ENCODE results near the gene DDX31.

The DDX31 gene

GRCh38 chr9:132672413-132672690 is 2.6 kb upstream of the DDX31 start:
- DNase-seq: no peak

- DNase-seq: no peak
Measured at GRCh38 chr9:132671620-132672412, 2.0 kb upstream of the DDX31 start.

GRCh38 chr9:132670457-132671391 is 941 bp upstream of the DDX31 start, which contains the start of gene GTF3C4:
Gene GTF3C4 (plus strand): TSS chr9:132670464. CDS start chr9:132670599, 135 bp downstream.
- DNase-seq: no peak

GRCh38 chr9:132669319-132669697 is 475 bp downstream of the DDX31 start:
- DNase-seq: no peak

- DNase-seq: no peak
Measured at GRCh38 chr9:132663851-132664250, 5.9 kb downstream of the DDX31 start.

- DNase-seq: no peak
Measured at GRCh38 chr9:132663117-132663516, 6.7 kb downstream of the DDX31 start.

- no peak for DNase-seq
Measured at GRCh38 chr9:132662152-132662945, 7.4 kb downstream of the DDX31 start.

GRCh38 chr9:132656299-132656698 is 13.5 kb downstream of the DDX31 start:
- no peak for DNase-seq

- peak in 1 of 2 donors; percentile 29 for DNase-seq
Measured at GRCh38 chr9:132651259-132651658, 18.5 kb downstream of the DDX31 start.

GRCh38 chr9:132648685-132649084 is 21.1 kb downstream of the DDX31 start:
- DNase-seq: no peak

GRCh38 chr9:132648283-132648682 is 21.5 kb downstream of the DDX31 start:
- DNase-seq: no peak

- DNase-seq: no peak
Measured at GRCh38 chr9:132647806-132648205, 22.0 kb downstream of the DDX31 start.

GRCh38 chr9:132647355-132647754 is 22.4 kb downstream of the DDX31 start:
- no peak for DNase-seq

GRCh38 chr9:132646726-132647125 is 23.1 kb downstream of the DDX31 start:
- DNase-seq: no peak

GRCh38 chr9:132645711-132646110 is 24.1 kb downstream of the DDX31 start:
- no peak for DNase-seq

GRCh38 chr9:132645306-132645705 is 24.5 kb downstream of the DDX31 start:
- no peak for DNase-seq

- no peak for DNase-seq
Measured at GRCh38 chr9:132644251-132644650, 25.5 kb downstream of the DDX31 start.

- DNase-seq: no peak
Measured at GRCh38 chr9:132641216-132641615, 28.6 kb downstream of the DDX31 start.

- no peak for DNase-seq
Measured at GRCh38 chr9:132639322-132639721, 30.5 kb downstream of the DDX31 start.

GRCh38 chr9:132638240-132638639 is 31.5 kb downstream of the DDX31 start:
- no peak for DNase-seq

- no peak for DNase-seq
Measured at GRCh38 chr9:132637801-132638200, 32.0 kb downstream of the DDX31 start.

- no peak for DNase-seq
Measured at GRCh38 chr9:132637351-132637750, 32.4 kb downstream of the DDX31 start.

GRCh38 chr9:132634327-132634726 is 35.5 kb downstream of the DDX31 start:
- DNase-seq: no peak

Measured in inflammatory macrophage (primary cell).